ENCODE measurements around the gene ZNF670. TPM values are rescaled to one million over a fixed set of nuclear protein-coding genes. Genes with fewer than 3 reads are reported as not detected.

ZNF670 gene
- polyA plus RNA-seq, 1 of the 3 experiments (the other 2 are of a cell fraction) = 0.84 TPM

DNA sequence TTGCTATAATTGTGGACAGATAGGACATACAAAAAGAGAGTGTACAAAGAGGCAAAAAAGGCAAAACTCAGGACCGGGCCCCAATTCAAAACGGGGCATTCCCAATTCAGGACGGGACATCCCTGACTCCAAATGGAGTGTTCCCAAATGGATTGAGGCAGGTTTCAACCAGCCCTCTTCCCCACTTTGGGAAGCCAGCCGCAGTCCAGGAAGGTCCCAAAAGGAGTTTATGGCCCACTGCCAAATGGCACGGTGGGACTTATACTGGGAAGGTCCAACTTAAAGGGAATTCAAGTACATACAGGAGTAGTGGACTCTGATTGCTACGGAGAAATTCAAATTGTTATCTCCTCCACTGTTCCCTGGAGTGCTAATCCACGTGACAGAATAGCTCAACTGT is 29.1 kb upstream of the ZNF670 start:
- no peaks in the 10 kb centered on the region for H4K20me1 ChIP-seq (ENCODE audit: insufficient read depth)
- H3K4me1 ChIP-seq (ENCODE audit: control insufficient read depth in 1 of 2, insufficient read depth in 2 of 2, low read depth in 1 of 2, low read length in 1 of 2) = peaks cover 5 to 15% of the 10 kb centered on the region in 2 experiments; a peak in 3 of 4 replicates
- H3K9me2 ChIP-seq = no peaks in the 10 kb centered on the region
- no peak overlapping the region for H3K4me3 ChIP-seq (ENCODE audit: low read depth in 2 of 2, low read length in 1 of 2)
- peaks cover 3% of the 10 kb centered on the region; the same call in 1 of the 2 replicates for H3K9me3 ChIP-seq
- H3K36me3 ChIP-seq (replicated peaks in 1 of 2; ENCODE audit: control insufficient read depth in 1 of 2, insufficient read depth in 2 of 2, low read length in 1 of 2) = peaks cover 3 to 5% of the 10 kb centered on the region in 2 experiments
- H3F3A ChIP-seq (replicated peaks; ENCODE audit: insufficient read depth) = peaks cover 8% of the 10 kb centered on the region
- POLR2A ChIA-PET = no interaction called here
- H3K27ac ChIP-seq (ENCODE audit: low read depth in 2 of 2, low read length in 1 of 2) = no peak overlapping the region
- H3K27me3 ChIP-seq (ENCODE audit: insufficient read depth) = no peaks in the 10 kb centered on the region
- H3K4me2 ChIP-seq = no peak overlapping the region
- DNase-seq = no peak
- H3K9ac ChIP-seq = no peak overlapping the region
- no peak for TF ChIP-seq MXI1 (IDR thresholded peaks at IDR 0.05; ENCODE audit: low read depth, low read length)
- TF ChIP-seq, protein P1, sequence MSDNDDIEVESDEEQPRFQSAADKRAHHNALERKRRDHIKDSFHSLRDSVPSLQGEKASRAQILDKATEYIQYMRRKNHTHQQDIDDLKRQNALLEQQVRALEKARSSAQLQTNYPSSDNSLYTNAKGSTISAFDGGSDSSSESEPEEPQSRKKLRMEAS (IDR thresholded peaks at IDR 0.05; ENCODE audit: low read depth) = no peak
- TF ChIP-seq, protein P2, sequence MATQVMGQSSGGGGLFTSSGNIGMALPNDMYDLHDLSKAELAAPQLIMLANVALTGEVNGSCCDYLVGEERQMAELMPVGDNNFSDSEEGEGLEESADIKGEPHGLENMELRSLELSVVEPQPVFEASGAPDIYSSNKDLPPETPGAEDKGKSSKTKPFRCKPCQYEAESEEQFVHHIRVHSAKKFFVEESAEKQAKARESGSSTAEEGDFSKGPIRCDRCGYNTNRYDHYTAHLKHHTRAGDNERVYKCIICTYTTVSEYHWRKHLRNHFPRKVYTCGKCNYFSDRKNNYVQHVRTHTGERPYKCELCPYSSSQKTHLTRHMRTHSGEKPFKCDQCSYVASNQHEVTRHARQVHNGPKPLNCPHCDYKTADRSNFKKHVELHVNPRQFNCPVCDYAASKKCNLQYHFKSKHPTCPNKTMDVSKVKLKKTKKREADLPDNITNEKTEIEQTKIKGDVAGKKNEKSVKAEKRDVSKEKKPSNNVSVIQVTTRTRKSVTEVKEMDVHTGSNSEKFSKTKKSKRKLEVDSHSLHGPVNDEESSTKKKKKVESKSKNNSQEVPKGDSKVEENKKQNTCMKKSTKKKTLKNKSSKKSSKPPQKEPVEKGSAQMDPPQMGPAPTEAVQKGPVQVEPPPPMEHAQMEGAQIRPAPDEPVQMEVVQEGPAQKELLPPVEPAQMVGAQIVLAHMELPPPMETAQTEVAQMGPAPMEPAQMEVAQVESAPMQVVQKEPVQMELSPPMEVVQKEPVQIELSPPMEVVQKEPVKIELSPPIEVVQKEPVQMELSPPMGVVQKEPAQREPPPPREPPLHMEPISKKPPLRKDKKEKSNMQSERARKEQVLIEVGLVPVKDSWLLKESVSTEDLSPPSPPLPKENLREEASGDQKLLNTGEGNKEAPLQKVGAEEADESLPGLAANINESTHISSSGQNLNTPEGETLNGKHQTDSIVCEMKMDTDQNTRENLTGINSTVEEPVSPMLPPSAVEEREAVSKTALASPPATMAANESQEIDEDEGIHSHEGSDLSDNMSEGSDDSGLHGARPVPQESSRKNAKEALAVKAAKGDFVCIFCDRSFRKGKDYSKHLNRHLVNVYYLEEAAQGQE (IDR thresholded peaks at IDR 0.05; ENCODE audit: low read depth, low read length) = no peak
- TF ChIP-seq, protein P3, sequence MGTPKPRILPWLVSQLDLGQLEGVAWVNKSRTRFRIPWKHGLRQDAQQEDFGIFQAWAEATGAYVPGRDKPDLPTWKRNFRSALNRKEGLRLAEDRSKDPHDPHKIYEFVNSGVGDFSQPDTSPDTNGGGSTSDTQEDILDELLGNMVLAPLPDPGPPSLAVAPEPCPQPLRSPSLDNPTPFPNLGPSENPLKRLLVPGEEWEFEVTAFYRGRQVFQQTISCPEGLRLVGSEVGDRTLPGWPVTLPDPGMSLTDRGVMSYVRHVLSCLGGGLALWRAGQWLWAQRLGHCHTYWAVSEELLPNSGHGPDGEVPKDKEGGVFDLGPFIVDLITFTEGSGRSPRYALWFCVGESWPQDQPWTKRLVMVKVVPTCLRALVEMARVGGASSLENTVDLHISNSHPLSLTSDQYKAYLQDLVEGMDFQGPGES (IDR thresholded peaks at IDR 0.05; ENCODE audit: low read depth, low read length) = no peak
- TF ChIP-seq, protein P4, sequence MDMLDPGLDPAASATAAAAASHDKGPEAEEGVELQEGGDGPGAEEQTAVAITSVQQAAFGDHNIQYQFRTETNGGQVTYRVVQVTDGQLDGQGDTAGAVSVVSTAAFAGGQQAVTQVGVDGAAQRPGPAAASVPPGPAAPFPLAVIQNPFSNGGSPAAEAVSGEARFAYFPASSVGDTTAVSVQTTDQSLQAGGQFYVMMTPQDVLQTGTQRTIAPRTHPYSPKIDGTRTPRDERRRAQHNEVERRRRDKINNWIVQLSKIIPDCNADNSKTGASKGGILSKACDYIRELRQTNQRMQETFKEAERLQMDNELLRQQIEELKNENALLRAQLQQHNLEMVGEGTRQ (IDR thresholded peaks at IDR 0.05; ENCODE audit: borderline replicate concordance, low read depth, low read length) = no peak
- TF ChIP-seq EZH2phosphoT487 (IDR thresholded peaks at IDR 0.05; ENCODE audit: borderline replicate concordance, low read depth) = no peak
- TF ChIP-seq TEAD4 (IDR thresholded peaks at IDR 0.05; ENCODE audit: borderline replicate concordance, insufficient read depth) = no peak
- TF ChIP-seq RXRA (IDR thresholded peaks at IDR 0.05; ENCODE audit: borderline replicate concordance, low read depth) = no peak
- no peak for TF ChIP-seq SIN3A (IDR thresholded peaks at IDR 0.05; ENCODE audit: borderline replicate concordance, low read depth, low read length)
- no peak for TF ChIP-seq GATA2 (CRISPR knock-in tag; IDR thresholded peaks at IDR 0.05)
- TF ChIP-seq NFIC (IDR thresholded peaks at IDR 0.05; ENCODE audit: borderline replicate concordance) = no peak
- TF ChIP-seq YY1 (IDR thresholded peaks at IDR 0.05; ENCODE audit: low read depth) = no peak
- TF ChIP-seq RAD21 (IDR thresholded peaks at IDR 0.05; ENCODE audit: low read length) = no peak
- TF ChIP-seq, protein P5, sequence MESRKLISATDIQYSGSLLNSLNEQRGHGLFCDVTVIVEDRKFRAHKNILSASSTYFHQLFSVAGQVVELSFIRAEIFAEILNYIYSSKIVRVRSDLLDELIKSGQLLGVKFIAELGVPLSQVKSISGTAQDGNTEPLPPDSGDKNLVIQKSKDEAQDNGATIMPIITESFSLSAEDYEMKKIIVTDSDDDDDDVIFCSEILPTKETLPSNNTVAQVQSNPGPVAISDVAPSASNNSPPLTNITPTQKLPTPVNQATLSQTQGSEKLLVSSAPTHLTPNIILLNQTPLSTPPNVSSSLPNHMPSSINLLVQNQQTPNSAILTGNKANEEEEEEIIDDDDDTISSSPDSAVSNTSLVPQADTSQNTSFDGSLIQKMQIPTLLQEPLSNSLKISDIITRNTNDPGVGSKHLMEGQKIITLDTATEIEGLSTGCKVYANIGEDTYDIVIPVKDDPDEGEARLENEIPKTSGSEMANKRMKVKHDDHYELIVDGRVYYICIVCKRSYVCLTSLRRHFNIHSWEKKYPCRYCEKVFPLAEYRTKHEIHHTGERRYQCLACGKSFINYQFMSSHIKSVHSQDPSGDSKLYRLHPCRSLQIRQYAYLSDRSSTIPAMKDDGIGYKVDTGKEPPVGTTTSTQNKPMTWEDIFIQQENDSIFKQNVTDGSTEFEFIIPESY (IDR thresholded peaks at IDR 0.05; ENCODE audit: borderline replicate concordance, low read depth) = no peak
- TF ChIP-seq, protein P6, sequence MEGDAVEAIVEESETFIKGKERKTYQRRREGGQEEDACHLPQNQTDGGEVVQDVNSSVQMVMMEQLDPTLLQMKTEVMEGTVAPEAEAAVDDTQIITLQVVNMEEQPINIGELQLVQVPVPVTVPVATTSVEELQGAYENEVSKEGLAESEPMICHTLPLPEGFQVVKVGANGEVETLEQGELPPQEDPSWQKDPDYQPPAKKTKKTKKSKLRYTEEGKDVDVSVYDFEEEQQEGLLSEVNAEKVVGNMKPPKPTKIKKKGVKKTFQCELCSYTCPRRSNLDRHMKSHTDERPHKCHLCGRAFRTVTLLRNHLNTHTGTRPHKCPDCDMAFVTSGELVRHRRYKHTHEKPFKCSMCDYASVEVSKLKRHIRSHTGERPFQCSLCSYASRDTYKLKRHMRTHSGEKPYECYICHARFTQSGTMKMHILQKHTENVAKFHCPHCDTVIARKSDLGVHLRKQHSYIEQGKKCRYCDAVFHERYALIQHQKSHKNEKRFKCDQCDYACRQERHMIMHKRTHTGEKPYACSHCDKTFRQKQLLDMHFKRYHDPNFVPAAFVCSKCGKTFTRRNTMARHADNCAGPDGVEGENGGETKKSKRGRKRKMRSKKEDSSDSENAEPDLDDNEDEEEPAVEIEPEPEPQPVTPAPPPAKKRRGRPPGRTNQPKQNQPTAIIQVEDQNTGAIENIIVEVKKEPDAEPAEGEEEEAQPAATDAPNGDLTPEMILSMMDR (IDR thresholded peaks at IDR 0.05) = no peak
- TF ChIP-seq SMC3 (IDR thresholded peaks at IDR 0.05; ENCODE audit: low read depth, low read length) = no peak
- no peak for TF ChIP-seq TAF1 (IDR thresholded peaks at IDR 0.05; ENCODE audit: borderline replicate concordance, low read depth, low read length)
- no peak for TF ChIP-seq MEF2A (IDR thresholded peaks at IDR 0.05; ENCODE audit: borderline replicate concordance, low read depth)
- TF ChIP-seq, protein P7, sequence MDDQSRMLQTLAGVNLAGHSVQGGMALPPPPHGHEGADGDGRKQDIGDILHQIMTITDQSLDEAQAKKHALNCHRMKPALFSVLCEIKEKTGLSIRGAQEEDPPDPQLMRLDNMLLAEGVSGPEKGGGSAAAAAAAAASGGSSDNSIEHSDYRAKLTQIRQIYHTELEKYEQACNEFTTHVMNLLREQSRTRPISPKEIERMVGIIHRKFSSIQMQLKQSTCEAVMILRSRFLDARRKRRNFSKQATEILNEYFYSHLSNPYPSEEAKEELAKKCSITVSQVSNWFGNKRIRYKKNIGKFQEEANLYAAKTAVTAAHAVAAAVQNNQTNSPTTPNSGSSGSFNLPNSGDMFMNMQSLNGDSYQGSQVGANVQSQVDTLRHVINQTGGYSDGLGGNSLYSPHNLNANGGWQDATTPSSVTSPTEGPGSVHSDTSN (IDR thresholded peaks at IDR 0.05) = no peak
- TF ChIP-seq FOSL2 (IDR thresholded peaks at IDR 0.05; ENCODE audit: borderline replicate concordance, low read depth) = no peak
- CTCF ChIA-PET = interaction anchor here (0.6 to 1.0 kb wide), 2 partner anchors 16 to 138 kb away, joined by 3 to 4 read pairs; no protein-coding TSS in a partner anchor
- no peak overlapping the region for H2AFZ ChIP-seq (ENCODE audit: low read depth)
- WGBS (ENCODE audit: low lambda C conversion rate) = 73% methylated on average over 5 of the region's 7 CpGs
- peaks cover 14% of the 10 kb centered on the region for H3K79me2 ChIP-seq (ENCODE audit: insufficient read depth)

All from SK-N-SH (cell line).